A673 (cell line): Measurements from ENCODE around the gene ARF6.

Experiments used
- CTCF ChIP-seq: fragments of 300-800, 200-600 bp; sonication (generic); conservative IDR thresholded peaks from 2 replicates; pipeline ENCODE4 v1.5.1; 2017; ENCODE audit warnings: low read depth, mild to moderate bottlenecking, antibody characterized with exemption, low read length, moderate library complexity, mixed read lengths
- EZH2 ChIP-seq: fragments of 200-600 bp; sonication (generic); IDR thresholded peaks from 2 replicates; pipeline ENCODE4 v1.6.1; 2017; ENCODE audit warnings: borderline replicate concordance, low read depth, mild to moderate bottlenecking, mixed read lengths, antibody characterized with exemption, low read length; ENCODE audit not compliant: poor library complexity, severe bottlenecking

- TF ChIP-seq CTCF, result no peak
- TF ChIP-seq EZH2, result no peak
Measured at GRCh38 chr14:49907186-49907585, 14.3 kb downstream of the ARF6 start.
